GM19438 (cell line): Measurements from ENCODE around the gene BHLHE23.

Source experiments
- ATAC-seq: cut with Tn5 transposase; IDR thresholded peaks from one replicate; pipeline ENCODE4 v1.9.1; 2021; ENCODE audit warnings: low read depth; ENCODE audit not compliant: unreplicated experiment

The BHLHE23 gene

GRCh38 chr20:62975812-62976508, 30.8 kb downstream of the BHLHE23 start:
- ATAC-seq, result no peak

GRCh38 chr20:62975251-62975760, 31.5 kb downstream of the BHLHE23 start:
- no peak for ATAC-seq

GRCh38 chr20:62972845-62973745, 33.7 kb downstream of the BHLHE23 start:
- ATAC-seq, result no peak

- ATAC-seq, result peak; percentile 59
Measured at GRCh38 chr20:62971950-62972844, 34.6 kb downstream of the BHLHE23 start.

- ATAC-seq, result no peak
Measured at GRCh38 chr20:62971211-62971949, 35.4 kb downstream of the BHLHE23 start.

GRCh38 chr20:62970307-62971210, 36.2 kb downstream of the BHLHE23 start:
- ATAC-seq, result no peak

- no peak for ATAC-seq
Measured at GRCh38 chr20:62969939-62970306, 36.8 kb downstream of the BHLHE23 start.

- no peak for ATAC-seq
Measured at GRCh38 chr20:62969179-62969760, 37.5 kb downstream of the BHLHE23 start.

GRCh38 chr20:62968378-62969178, 38.2 kb downstream of the BHLHE23 start:
- no peak for ATAC-seq

GRCh38 chr20:62967628-62968351, 39.0 kb downstream of the BHLHE23 start:
- ATAC-seq, result no peak

GRCh38 chr20:62967149-62967501, 39.6 kb downstream of the BHLHE23 start:
- ATAC-seq, result no peak

- no peak for ATAC-seq
Measured at GRCh38 chr20:62966212-62967148, 40.3 kb downstream of the BHLHE23 start.

GRCh38 chr20:62965363-62965771, 41.4 kb downstream of the BHLHE23 start:
- no peak for ATAC-seq

- ATAC-seq, result no peak
Measured at GRCh38 chr20:62964700-62965099, 42.1 kb downstream of the BHLHE23 start.

- ATAC-seq, result no peak
Measured at GRCh38 chr20:62963614-62964397, 43.0 kb downstream of the BHLHE23 start.
